Astrocyte of the hippocampus (primary cell): ENCODE measurements around the gene TRIL.

Experiments used
- DNase-seq: peaks from one replicate; pipeline ENCODE4 v3.0.0; 2011; ENCODE audit warnings: low read depth, low spot score

Gene TRIL

DNA sequence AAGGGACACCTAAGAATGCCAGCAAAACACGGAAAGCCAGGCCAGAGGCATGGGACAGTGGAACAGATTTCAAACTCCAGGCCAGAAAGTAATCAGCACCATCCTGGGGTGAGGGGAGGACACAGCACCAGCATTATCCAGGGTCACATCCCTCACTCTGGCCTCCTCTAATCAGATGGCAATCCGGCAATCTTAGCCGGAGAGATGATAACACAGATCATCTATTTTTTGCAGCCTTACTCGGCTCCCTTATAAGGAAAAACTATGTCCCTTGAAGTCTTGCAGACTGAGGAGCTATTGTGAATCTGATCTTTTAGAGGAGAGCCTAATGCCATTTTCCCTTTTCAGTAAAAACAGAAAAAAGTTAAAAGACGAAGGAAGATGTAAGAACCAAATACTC, 16.5 kb downstream of the TRIL start:
- no peak for DNase-seq

DNA sequence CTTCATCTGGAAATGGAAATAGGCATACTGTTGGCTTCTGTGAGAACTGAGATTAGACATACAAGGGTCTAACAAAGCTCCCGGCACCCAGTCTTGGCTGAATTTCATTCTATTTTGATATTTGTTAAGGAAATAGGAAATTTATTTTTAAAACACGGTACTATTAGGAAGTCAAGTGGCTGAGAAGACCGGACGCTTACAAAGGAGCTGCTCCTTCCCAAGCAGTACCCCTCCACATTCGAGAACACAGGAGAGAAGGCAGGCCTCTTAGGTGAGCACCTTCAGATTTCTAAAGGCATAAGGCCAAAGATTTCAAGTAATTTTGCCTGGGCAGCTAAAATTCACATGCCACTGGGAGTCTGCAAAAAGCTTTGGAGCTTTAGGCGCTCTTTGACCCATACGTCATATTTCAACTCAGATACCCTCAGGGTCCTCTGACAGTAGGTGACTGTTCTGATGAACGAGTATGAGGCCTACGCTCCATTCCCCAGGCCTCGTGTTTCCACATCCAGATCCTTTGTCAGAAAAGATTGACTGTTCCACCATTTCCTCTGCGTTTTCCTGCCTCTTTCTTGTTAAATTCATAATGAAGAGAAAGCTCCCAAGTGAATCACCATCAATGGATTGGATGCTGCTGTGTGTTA, 17.3 kb downstream of the TRIL start:
- DNase-seq: no peak

DNA sequence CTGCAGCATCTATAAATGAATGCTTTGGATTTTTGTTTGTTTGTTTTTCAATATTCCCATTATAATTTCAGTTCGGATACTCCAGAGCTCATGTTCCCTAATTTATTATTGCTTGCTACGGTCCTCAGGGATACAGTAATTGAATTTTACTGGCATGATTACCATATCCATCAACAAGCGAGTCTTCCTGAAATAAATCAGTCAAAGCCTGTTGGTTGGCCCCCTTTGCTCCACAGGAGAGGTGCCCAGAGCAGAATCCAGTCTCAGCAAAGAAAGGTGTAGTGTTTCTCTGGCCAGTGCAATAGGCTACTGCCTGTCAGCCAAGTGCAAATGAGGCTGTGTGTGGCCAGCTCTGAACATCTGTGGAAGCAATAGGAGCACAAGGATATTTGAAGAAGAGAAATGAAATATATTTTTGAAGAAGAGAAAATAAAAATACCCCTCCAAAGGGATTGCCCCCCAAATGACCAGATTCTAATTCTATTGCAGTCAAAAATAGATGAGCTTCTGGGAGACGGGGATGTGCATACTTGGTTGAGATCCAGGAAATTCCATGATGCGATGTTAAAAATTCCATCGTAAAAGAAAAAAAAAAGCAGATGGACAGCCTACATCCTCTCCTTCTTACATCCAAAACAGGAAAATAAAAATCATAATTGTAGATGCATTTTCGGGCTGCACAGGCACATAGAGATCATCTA, 18.1 kb downstream of the TRIL start:
- DNase-seq: no peak

DNA sequence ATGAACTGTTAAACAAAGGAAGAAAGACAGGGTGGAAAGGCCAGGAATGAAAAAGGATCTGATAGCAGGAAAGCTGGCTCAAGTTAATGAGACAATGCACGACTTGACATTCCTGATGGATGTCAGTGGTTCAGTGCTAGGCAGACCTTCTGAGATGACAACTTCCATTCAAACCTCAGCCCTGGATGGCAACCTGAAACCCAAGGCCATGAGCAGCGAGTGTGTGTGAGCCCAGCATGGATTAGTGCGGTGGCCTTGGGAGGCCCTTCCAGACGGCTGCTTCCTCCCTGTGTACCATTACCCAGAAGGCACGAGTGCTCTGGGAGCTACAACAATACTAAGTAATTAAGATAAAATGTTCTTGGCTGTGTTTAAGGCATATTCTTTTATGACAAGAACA, 18.8 kb downstream of the TRIL start:
- DNase-seq: no peak

DNA sequence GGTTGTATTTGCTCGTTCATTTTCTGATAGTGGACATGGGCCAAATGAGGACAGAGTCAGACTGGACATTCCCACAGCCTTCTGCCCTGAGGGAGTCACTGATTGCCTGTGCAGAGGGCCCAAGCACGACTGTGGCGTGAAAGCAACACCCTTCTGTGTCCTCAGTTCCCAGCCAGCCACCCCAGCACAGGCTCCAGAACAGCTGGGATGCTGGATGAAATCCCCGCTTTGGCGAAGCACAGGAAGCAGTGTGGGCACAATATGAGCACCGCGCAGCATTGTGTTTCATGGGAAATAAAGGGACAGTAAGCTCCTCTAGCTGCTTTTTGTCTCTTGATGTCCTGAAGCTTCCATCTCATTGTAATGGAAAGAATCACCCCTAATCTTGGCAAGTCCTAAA, 20.5 kb downstream of the TRIL start:
- DNase-seq: no peak

DNA sequence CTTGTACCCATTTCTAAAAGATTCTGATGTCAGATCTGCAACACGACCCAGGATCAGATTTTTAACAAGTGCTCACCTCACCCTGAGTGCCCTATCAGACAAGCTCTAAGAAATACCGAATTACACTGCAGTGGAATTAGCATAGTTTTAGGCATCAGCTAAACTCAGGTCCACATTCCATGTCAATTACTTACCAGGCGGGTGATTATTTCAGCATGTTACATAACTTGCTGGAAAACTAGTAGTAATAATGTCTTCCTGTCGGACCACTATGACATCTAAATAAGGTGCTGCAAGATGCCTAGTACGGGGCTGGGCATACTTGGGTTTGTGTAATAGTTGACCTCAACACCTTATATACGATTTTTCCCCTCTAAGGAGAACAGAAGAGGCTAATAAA, 21.0 kb downstream of the TRIL start:
- DNase-seq: no peak

DNA sequence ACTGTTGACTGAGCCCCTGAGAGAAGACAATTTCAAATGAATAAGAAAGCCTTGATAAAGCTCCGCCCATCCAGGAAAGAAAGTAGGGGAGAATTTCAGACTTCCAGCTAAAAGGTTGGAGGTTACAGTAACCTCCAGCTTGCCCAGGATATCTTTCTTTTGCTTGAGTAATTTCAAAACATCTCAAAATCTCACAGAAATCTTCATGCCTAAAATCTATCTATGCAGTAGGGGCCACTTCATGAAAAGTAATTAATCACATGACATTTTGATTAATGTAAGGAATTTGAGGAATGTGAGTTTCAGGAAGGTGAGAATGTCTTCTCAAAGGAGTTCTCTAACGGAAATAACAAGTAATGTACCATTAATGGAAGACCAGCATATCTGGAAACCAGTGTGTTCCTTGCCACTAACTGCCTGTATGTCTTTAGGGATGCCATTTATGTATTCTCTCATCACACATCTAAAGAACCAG, 24.2 kb downstream of the TRIL start:
- DNase-seq: no peak

DNA sequence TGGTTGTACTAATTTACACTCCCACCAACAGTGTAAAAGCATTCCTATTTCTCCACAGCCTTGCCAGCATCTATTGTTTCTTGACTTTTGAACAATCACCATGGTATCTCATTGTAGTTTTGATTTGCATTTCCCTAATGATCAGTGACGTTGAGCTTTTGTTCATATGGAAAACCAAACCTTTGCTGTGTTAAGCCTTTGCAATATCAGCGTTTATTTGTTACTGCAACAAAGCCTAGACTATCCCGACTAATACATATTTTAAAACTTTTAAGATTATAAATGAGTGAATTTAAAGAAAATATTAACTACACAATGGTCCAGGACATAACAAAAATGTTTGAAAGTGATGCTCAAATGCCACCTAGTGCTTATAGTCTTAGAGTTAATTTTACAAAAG, 26.6 kb downstream of the TRIL start:
- no peak for DNase-seq

DNA sequence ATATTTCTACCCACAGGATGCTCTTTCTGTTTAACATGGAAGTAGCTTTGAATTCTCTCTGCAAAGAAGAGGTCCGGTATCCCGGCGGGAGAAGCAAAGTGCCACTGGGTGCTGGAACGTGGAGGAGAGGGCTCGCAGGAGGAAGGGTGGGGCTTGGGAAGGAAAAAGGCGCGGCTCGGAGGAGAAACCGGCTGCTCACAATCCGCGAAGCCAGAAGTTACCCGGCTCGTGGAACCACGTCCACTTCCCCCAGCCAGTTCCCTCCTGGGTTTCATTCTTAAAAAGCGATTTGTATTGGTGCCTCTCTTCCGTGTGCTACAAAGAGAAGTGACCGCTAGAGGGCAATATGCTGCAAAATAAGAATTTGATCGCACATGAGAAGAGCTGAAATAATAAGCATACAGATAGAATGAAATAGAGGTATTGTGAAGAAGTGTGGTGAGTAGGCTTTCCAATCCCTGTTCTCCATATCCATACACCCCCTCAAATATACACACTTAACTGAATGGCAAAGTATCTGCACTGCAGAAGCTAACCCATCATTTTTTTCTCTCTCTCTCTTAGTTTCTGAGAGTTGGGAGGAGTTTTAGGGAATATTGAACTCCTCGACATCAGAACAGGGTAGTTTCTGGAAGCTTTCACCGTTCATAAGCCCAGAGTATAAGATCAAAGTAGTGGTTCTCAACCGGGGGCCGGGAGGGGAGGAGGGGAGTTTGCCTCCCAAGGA, 31.1 kb downstream of the TRIL start:
- DNase-seq: peak; percentile 91

DNA sequence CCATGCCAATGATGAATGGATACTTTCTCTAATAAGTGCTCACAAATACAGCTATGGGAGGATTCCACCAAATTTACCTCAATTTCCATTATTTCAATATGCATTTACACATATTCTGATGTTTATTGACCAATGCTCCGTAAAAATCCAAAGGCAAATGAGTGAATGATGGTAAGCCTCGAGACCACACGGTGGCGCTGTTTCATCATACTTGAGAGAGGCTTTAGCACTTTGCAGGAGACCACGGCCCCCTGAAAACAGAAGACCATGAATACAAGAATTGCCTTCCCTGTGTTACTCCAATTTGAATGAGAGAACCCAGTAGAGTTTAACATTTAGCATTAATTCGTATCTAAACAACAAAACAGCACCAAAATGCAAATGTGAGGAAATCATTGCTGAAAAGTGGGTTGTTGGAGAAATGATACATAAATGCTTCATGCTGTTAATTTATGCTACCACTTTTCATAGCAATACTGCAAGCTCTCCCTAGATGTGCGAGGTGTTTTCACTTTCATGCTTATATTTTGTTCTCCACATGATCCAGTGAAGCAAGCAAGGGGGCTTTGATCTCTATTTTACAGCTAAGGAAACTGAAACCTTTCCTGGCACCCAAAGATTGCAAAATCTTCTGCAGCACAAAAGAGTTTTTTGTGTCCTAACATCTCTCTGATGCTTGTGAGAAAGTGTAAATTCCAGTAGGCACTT, 35.4 kb downstream of the TRIL start:
- peak; percentile 85 for DNase-seq

DNA sequence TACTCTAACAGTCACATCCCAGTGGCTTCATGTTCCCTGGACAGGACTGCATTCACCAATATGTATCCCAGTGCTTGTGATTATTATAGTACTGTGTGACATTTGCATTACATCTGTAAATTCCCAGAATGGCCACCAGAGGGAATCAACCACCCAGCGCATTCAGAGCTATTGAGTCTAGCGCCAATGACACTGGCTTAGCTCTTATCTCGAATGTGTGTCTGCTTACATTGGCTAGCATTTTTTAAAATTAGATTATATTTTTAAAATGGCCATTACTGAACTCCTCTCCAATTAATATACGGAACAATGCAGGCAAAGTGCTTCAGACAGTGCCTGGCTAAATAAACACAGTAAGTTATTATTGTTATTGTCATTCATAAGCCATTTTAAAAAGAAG, 36.3 kb downstream of the TRIL start:
- DNase-seq: peak; percentile 77

DNA sequence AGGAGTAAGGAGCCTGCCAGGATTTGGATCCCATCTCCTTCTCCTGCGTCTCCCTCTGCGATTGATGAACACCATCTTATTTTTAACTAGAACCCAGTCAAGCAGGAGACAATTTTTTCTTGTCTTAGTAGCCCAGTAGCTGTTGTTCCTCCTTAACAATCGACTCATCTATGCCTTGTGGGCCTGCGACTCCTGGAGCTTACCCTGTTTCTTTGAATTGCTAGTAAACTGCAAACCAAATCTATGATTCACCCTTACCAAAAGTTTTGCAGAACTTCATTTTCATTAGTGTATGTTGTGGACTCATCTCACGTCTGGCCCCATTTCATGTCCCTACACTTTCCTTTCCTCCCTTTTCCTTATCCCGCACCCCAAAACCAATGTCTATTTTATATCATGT, 37.7 kb downstream of the TRIL start:
- no peak for DNase-seq

DNA sequence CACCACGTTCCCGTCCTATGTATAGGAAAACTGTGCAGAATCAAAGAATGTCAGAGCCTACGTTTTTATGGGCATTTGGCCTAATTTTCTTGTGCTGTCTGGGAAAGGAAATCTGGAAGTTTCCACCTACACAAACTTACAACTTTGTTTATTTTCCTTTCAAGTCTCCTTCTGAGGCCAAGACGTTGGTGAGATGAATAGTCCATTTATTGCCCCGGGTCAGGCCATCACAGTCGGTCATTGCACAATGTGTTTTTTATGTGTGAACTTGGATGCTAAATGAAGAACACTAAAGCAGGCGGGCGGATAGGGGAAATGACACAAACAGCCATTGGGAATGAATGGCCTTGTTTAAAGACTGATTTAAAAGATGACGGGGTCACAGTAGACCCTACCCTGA, 38.6 kb downstream of the TRIL start:
- DNase-seq: no peak

DNA sequence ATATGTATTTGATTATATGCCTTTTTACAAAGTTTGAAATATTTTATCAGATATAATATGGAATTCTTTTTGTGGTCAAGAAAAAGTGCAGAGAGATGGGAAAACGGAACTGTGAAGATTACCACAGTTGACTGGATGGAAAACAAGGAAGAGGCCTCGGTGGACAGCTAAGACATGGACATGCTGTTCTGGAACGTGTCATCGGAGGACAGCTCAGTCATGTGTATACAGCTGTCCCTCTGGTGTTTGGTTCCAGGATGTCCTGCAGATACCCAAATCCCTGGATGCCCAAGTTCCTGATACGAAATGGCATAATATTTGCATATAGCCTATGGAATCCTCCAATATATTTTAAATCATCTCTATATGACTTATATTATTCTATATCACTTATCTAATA, 49.4 kb downstream of the TRIL start:
- DNase-seq: no peak

DNA sequence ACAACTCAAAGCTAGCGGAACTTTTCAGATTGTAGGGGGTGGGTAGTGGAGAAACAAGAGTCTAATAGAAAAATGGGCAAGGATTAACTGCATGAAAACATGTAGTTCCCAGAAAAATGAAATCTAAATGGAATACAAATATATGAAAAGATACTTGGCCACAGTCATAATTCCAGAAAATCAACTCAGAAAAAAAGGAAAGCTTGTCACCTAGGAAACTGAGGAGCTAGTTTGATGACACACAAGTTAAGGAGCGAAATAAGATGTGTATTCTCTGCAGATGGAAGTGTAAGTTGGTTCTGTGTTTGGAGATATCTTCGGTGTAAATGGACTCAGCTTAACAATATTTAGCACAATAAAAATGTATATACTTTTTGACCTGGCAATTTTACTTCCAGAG, 52.7 kb downstream of the TRIL start:
- DNase-seq: no peak

DNA sequence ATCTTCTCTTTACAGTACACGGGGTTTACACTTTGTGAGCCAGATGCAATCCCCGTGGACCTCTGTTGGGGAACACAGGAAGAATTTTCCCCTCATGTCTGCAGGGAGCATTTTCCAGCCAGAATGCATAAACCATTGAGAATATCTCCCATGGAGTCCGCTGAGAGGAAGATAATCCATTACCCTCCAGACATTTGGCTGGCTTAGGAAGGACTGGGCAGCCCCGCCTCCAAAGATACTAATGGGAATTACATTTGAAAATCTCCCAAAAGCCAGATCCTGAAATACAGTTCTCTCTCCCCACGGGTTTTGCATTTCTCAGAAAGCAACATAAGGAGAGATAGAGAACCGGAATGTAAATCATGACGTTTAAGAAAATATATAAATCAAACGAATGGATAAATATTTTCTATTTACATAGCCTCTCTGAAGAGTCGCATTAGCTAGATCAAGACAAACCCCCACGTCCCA, 53.5 kb downstream of the TRIL start:
- DNase-seq: peak; percentile 10

DNA sequence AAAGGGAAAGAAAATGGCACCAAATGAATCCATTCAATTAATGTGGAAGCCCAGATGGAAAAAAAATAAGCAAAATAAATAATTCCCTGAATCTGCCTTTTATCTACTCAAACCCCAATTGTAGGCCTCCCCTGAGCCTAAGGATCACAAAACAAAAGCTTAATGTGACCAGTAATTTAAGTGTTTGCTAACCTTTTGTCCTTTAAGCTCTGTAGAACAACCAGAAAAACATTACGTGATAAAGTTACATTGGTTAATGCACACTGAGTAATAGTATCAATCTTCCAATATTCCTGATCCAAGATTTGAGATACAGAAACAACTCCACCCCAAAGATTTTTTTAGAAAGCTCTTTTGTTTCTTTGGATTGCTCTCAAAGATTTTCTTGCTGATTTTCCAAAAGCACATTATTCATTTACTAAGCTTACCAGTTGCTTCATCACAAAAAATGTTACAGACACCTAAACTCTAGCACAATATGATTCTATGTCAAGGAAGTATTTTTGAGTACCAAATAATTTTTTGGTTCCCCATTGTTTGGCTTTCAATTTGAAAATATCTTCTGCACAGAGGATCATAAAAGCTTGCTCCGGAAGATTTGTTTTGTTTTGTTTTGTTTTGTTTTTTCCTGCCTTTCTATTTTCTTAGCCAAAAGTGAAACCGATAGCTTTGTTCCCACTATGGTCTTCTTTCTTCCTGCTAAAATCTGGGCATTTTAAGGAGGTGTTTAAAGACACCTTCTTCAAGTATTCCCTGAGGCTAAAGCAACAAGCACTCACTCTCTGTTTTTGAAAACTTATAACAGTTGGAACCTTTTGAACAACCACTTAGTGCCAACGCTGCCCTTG, 54.2 kb downstream of the TRIL start:
- DNase-seq: no peak
